H1 (cell line): ENCODE results near the gene MIR17HG. TPM values are rescaled to one million over a fixed set of nuclear protein-coding genes. Genes with fewer than 3 reads are reported as not detected.

Experiments used
- CTCF ChIA-PET: fragments of 300-600 bp; sonication (Branson Sonifier 250); formaldehyde crosslinking; loops from one replicate; lab custom pipeline; 2021; ENCODE audit not compliant: partially characterized antibody; lab: Charles Lee
- POLR2A ChIA-PET: fragments of 300-600 bp; sonication (Branson Sonifier 250); formaldehyde crosslinking; loops from one replicate; lab custom pipeline; 2021; ENCODE audit warnings: inconsistent platforms; ENCODE audit not compliant: partially characterized antibody; lab: Charles Lee
- DNase-seq, 2 experiments: peaks; one replicate each; pipeline versions ENCODE4 v3.0.0 to v3.0.0-alpha.2; 2010 to 2022; ENCODE audit warnings: low spot score in 2 of 2, low read depth in 1 of 2, mixed read lengths in 1 of 2
- FAIRE-seq: peaks from 2 replicates; lab custom pipeline; 2011; peaks lifted over from hg19 to GRCh38; lab: Jason Lieb, UNC
- H2AFZ ChIP-seq: 2 replicates; pipeline ENCODE4 v1.8.1; 2012; ENCODE audit warnings: low read length, inconsistent platforms
- H2AK5ac ChIP-seq: 2 replicates; pipeline ENCODE4 v1.6.1; 2013; ENCODE audit warnings: low read depth, low read length
- H2BK120ac ChIP-seq: replicated peaks from 2 replicates; pipeline ENCODE3; 2013; ENCODE audit warnings: low read depth, low read length, inconsistent platforms
- H2BK12ac ChIP-seq: 2 replicates; pipeline ENCODE4 v1.6.1; 2013; ENCODE audit warnings: low read depth, low read length
- H2BK15ac ChIP-seq: 2 replicates; pipeline ENCODE4 v1.6.1; 2013; ENCODE audit warnings: low read length
- H2BK20ac ChIP-seq: 2 replicates; pipeline ENCODE4 v1.6.1; 2013; ENCODE audit warnings: low read length
- H2BK5ac ChIP-seq: 2 replicates; pipeline ENCODE4 v1.6.1; 2013; ENCODE audit warnings: low read depth, low read length
- H3K14ac ChIP-seq: 2 replicates; pipeline ENCODE4 v1.6.1; 2013; ENCODE audit warnings: inconsistent platforms; ENCODE audit not compliant: insufficient read length
- H3K18ac ChIP-seq: 2 replicates; pipeline ENCODE4 v1.6.1; 2013; ENCODE audit warnings: low read length; ENCODE audit errors: extremely low read depth
- H3K23ac ChIP-seq: 2 replicates; pipeline ENCODE4 v1.6.1; 2013; ENCODE audit warnings: inconsistent platforms; ENCODE audit not compliant: insufficient read length
- H3K23me2 ChIP-seq: 2 replicates; pipeline ENCODE4 v1.6.1; 2013; ENCODE audit warnings: low read depth, low read length
- H3K27ac ChIP-seq: 2 replicates; pipeline ENCODE4 v1.6.1; 2011; ENCODE audit warnings: low read depth, low read length, inconsistent platforms
- H3K27me3 ChIP-seq, 4 experiments: replicated peaks in 1 of 4; 1 replicate in 1 of 4; 2 replicates in 3 of 4; pipeline versions ENCODE4 v1.6.1 to v1.8.1; 2011 to 2013; ENCODE audit warnings: low read length in 3 of 4, mild to moderate bottlenecking in 3 of 4, inconsistent platforms in 2 of 4, mixed read lengths in 2 of 4, moderate library complexity in 1 of 4; ENCODE audit not compliant: control insufficient read depth in 3 of 4, insufficient read depth in 3 of 4; ENCODE audit errors: extremely low read depth in 1 of 4
- H3K36me3 ChIP-seq, 4 experiments: 2 replicates each; pipeline versions ENCODE4 v1.6.1 to v1.8.1; 2011 to 2013; ENCODE audit warnings: mild to moderate bottlenecking in 4 of 4, low read length in 3 of 4, moderate library complexity in 2 of 4, control low read depth in 1 of 4, inconsistent platforms in 1 of 4; ENCODE audit not compliant: insufficient read depth in 4 of 4, control insufficient read depth in 2 of 4
- H3K4ac ChIP-seq: replicated peaks from 2 replicates; pipeline ENCODE3; 2013; ENCODE audit warnings: low read length, low read depth, mixed read lengths, inconsistent platforms; ENCODE audit not compliant: insufficient read length
- H3K4me1 ChIP-seq, 4 experiments: replicated peaks in 1 of 4; 1 replicate in 1 of 4; 2 replicates in 3 of 4; pipeline versions ENCODE4 v1.6.1 to v1.8.1; 2011 to 2013; ENCODE audit warnings: low read length in 3 of 4, inconsistent platforms in 2 of 4, mixed read lengths in 1 of 4; ENCODE audit not compliant: insufficient read depth in 4 of 4, control insufficient read depth in 3 of 4
- H3K4me2 ChIP-seq, 2 experiments: 2 replicates each; pipeline versions ENCODE4 v1.6.1 to v1.8.1; 2011 to 2013; ENCODE audit warnings: low read depth in 2 of 2, low read length in 2 of 2, control low read depth in 1 of 2, inconsistent platforms in 1 of 2, mild to moderate bottlenecking in 1 of 2; ENCODE audit not compliant: insufficient read depth in 1 of 2
- H3K4me3 ChIP-seq, 4 experiments: fragments of 200-600, 300-600 bp in 1 of 4; sonication (generic), shearing (Covaris generic), sonication (Bioruptor Twin) in 1 of 4; 2 replicates each; pipeline versions ENCODE4 v1.5.1 to v1.8.1; 2011 to 2016; ENCODE audit warnings: low read length in 4 of 4, low read depth in 3 of 4, control low read depth in 2 of 4, inconsistent platforms in 2 of 4, mild to moderate bottlenecking in 2 of 4, mixed read lengths in 1 of 4, moderate library complexity in 1 of 4; ENCODE audit not compliant: insufficient read depth in 2 of 4; ENCODE audit errors: extremely low read depth in 1 of 4
- H3K56ac ChIP-seq: replicated peaks from 2 replicates; pipeline ENCODE3; 2013; ENCODE audit warnings: low read depth, mild to moderate bottlenecking, mixed read lengths, low read length, inconsistent platforms; ENCODE audit not compliant: insufficient read length
- H3K79me1 ChIP-seq: 2 replicates; pipeline ENCODE4 v1.6.1; 2013; ENCODE audit warnings: low read depth, low read length, control low read depth
- H3K79me2 ChIP-seq, 2 experiments: 2 replicates each; pipeline versions ENCODE4 v1.6.1 to v1.8.1; 2012 to 2013; ENCODE audit warnings: low read length in 2 of 2, mild to moderate bottlenecking in 2 of 2, inconsistent platforms in 1 of 2; ENCODE audit not compliant: insufficient read depth in 2 of 2, control insufficient read depth in 1 of 2
- H3K9ac ChIP-seq, 4 experiments: replicated peaks in 1 of 4; 1 replicate in 1 of 4; 2 replicates in 3 of 4; pipeline versions ENCODE4 v1.6.1 to v1.8.1; 2011 to 2013; ENCODE audit warnings: low read depth in 3 of 4, low read length in 3 of 4, control low read depth in 2 of 4, mild to moderate bottlenecking in 2 of 4, moderate library complexity in 2 of 4, inconsistent platforms in 1 of 4; ENCODE audit errors: extremely low read depth in 1 of 4
- H3K9me3 ChIP-seq, 2 experiments: 2 replicates each; pipeline versions ENCODE4 v1.6.1 to v1.8.1; 2012 to 2013; ENCODE audit warnings: mild to moderate bottlenecking in 2 of 2, moderate library complexity in 2 of 2, control low read depth in 1 of 2, inconsistent platforms in 1 of 2, low read depth in 1 of 2, low read length in 1 of 2, mixed read lengths in 1 of 2; ENCODE audit not compliant: insufficient read depth in 2 of 2
- H4K20me1 ChIP-seq, 2 experiments: replicated peaks in 1 of 2; 2 replicates each; pipeline versions ENCODE3 to v1.8.1; 2011 to 2013; ENCODE audit warnings: inconsistent platforms in 2 of 2, low read length in 2 of 2, mild to moderate bottlenecking in 1 of 2; ENCODE audit not compliant: insufficient read depth in 2 of 2, control insufficient read depth in 1 of 2
- H4K5ac ChIP-seq: 2 replicates; pipeline ENCODE4 v1.6.1; 2013; ENCODE audit warnings: low read length, low read depth, mixed read lengths, inconsistent platforms; ENCODE audit not compliant: insufficient read length
- H4K8ac ChIP-seq: 2 replicates; pipeline ENCODE4 v1.8.0; 2013; ENCODE audit warnings: mild to moderate bottlenecking, moderate library complexity, low read length, inconsistent platforms; ENCODE audit not compliant: insufficient read depth; ENCODE audit errors: extremely low read depth
- H4K91ac ChIP-seq: replicated peaks from 2 replicates; pipeline ENCODE3; 2013; ENCODE audit warnings: low read length, mixed read lengths, inconsistent platforms; ENCODE audit not compliant: insufficient read length
- POLR2AphosphoS5 ChIP-seq: IDR thresholded peaks from 2 replicates; pipeline ENCODE4 v1.6.1; 2011; ENCODE audit warnings: low read depth, low read length
- SP4 ChIP-seq: IDR thresholded peaks from 2 replicates; pipeline ENCODE4 v1.6.1; 2012; ENCODE audit warnings: low read length, inconsistent platforms
- WGBS, 2 experiments: shearing (Covaris generic) in 1 of 2; methylation state at CpG; one replicate each; pipeline versions ENCODE4 v1.1.6 to v1.1.7; 2013 to 2015; ENCODE audit warnings: low lambda C conversion rate in 2 of 2, mixed read lengths in 2 of 2, inconsistent platforms in 1 of 2, low coverage in 1 of 2, missing lambda C conversion rate in 1 of 2; ENCODE audit not compliant: insufficient replicate concordance in 2 of 2, insufficient coverage in 1 of 2, insufficient read length in 1 of 2; ENCODE audit errors: extremely low coverage in 1 of 2, missing lambda C conversion rate in 1 of 2; 5-methylcytosine and 5-hydroxymethylcytosine counted together
- polyA plus RNA-seq, 7 experiments: library from polyadenylated mRNA; depleted of rRNA in 3 of 7; stranded (reverse) in 5 of 7; unstranded in 2 of 7; fragments of >200 nt in 5 of 7; fragments of 200-250 nt in 2 of 7; gene quantifications; 1 replicate in 5 of 7; 2 replicates in 1 of 7; 4 replicates in 1 of 7; pipeline versions ENCODE4 v1.2.1 to v1.2.3, GENCODE V29; 2011 to 2013; ENCODE audit warnings: missing spikeins in 2 of 7, mixed read lengths in 2 of 7
- total RNA-seq: library from RNA; stranded (reverse); fragmentation: NEBNext Ultra II Directional; extraction: Animal tissue kit (Norgen Biotek cat#: 25700); gene quantifications from 2 replicates; pipeline ENCODE4 v1.2.1, GENCODE V29; 2021

Gene MIR17HG
- total and polyA plus RNA-seq, 2 of the 8 experiments (the other 6 are each of a cell fraction or from before 2014, with no cell fraction given) = 11.5 to 36.9 TPM

DNA sequence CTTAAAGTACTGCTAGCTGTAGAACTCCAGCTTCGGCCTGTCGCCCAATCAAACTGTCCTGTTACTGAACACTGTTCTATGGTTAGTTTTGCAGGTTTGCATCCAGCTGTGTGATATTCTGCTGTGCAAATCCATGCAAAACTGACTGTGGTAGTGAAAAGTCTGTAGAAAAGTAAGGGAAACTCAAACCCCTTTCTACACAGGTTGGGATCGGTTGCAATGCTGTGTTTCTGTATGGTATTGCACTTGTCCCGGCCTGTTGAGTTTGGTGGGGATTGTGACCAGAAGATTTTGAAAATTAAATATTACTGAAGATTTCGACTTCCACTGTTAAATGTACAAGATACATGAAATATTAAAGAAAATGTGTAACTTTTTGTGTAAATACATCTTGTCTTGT is 3.6 kb downstream of the MIR17HG start:
- H3K18ac ChIP-seq = no peak overlapping the region
- H3K4ac ChIP-seq = peak overlapping the region; percentile 93
- no peak overlapping the region for H2BK120ac ChIP-seq
- H2BK5ac ChIP-seq = no peak overlapping the region
- H2BK15ac ChIP-seq = no peak overlapping the region
- WGBS, 2 experiments = 92% methylated on average over 5 of the region's 5 CpGs; no CpG with 5 or more reads in 1 of the 2 experiments
- no peak overlapping the region for H3K23ac ChIP-seq
- TF ChIP-seq POLR2AphosphoS5 (peak; percentile 63), SP4 (no peak)
- no peak overlapping the region for H2AFZ ChIP-seq
- peaks cover 2% of the 10 kb centered on the region; the same call in 1 of the 2 replicates for H3K23me2 ChIP-seq
- no peak overlapping the region for H2BK12ac ChIP-seq
- no peak overlapping the region for H3K27ac ChIP-seq
- no peaks in the 10 kb centered on the region for H3K27me3 ChIP-seq
- peaks cover 13 to 60% of the 10 kb centered on the region in 2 experiments for H3K79me2 ChIP-seq
- no peak overlapping the region for H2AK5ac ChIP-seq
- no peak overlapping the region for H4K5ac ChIP-seq
- H3K4me2 ChIP-seq = peak overlapping the region; percentile 47 to 65; a peak in 3 of 4 replicates
- H3K14ac ChIP-seq = no peak overlapping the region
- H3K79me1 ChIP-seq = peaks cover 4% of the 10 kb centered on the region; the same call in 1 of the 2 replicates
- no peak overlapping the region; the same call in 1 of the 2 replicates for H4K8ac ChIP-seq
- H3K36me3 ChIP-seq = peaks cover 19 to 70% (median 57%) of the 10 kb centered on the region in 4 experiments
- no peak overlapping the region for H4K91ac ChIP-seq
- H2BK20ac ChIP-seq = no peak overlapping the region
- POLR2A ChIA-PET = interaction anchor here (1.4 to 2.7 kb wide), 2 partner anchors 8 to 12 kb away, joined by 4 to 28 read pairs; no protein-coding TSS in a partner anchor
- DNase-seq (no peak), FAIRE-seq (no peak)
- peaks cover 0 to 9% (median 6%) of the 10 kb centered on the region in 4 experiments; a peak in 5 of 7 replicates for H3K4me1 ChIP-seq
- no peak overlapping the region for H3K56ac ChIP-seq
- H4K20me1 ChIP-seq = peaks cover 18 to 19% of the 10 kb centered on the region in 2 experiments
- no peaks in the 10 kb centered on the region for H3K9me3 ChIP-seq
- CTCF ChIA-PET = interaction anchor here (1.7 kb wide), 1 partner anchor 21 kb away, joined by 3 read pairs; no protein-coding TSS in a partner anchor
- H3K9ac ChIP-seq = peak overlapping the region in 1 of 4 experiments; percentile 79; a peak in 2 of 7 replicates
- peak overlapping the region in 3 of 4 experiments; percentile 37 to 97 (median 85); a peak in 6 of 8 replicates for H3K4me3 ChIP-seq
